Stimulated activated CD8-positive, alpha-beta memory T cell treated with anti-CD3 and anti-CD28 coated beads, Interleukin-15, amount 100 ng/mL, for 24 hours (primary cell): ENCODE data around the gene PTPRH.
"Not testable (repeated sequence)": the region's sequence is repeated elsewhere in the genome, so short reads cannot be mapped to it uniquely, and the experiment has no call there.

Experiments
- DNase-seq: peaks from one replicate; pipeline ENCODE4 v3.0.0-alpha.2; 2020; ENCODE audit warnings: low read depth

The PTPRH gene

GRCh38 chr19:55179606-55180484, 29.5 kb downstream of the PTPRH start, which contains the start of gene SYT5:
Gene SYT5 (minus strand): TSS chr19:55180289. CDS start chr19:55179041, 1,248 bp downstream.
- DNase-seq = peak; percentile 53

GRCh38 chr19:55178781-55179599, 30.3 kb downstream of the PTPRH start:
- DNase-seq = peak; percentile 82

GRCh38 chr19:55176076-55176475, 33.2 kb downstream of the PTPRH start:
- no peak for DNase-seq

GRCh38 chr19:55175117-55175867, 34.0 kb downstream of the PTPRH start:
- no peak for DNase-seq

- no peak for DNase-seq
These were observed 34.7 kb downstream of the PTPRH start for GRCh38 chr19:55174425-55175116.

- DNase-seq = no peak
These were observed 35.4 kb downstream of the PTPRH start for GRCh38 chr19:55173714-55174409.

- no peak for DNase-seq
These were observed 36.1 kb downstream of the PTPRH start for GRCh38 chr19:55173186-55173713.

GRCh38 chr19:55172741-55173140, 36.6 kb downstream of the PTPRH start:
- no peak for DNase-seq

- not testable (repeated sequence) for DNase-seq
These were observed 37.0 kb downstream of the PTPRH start for GRCh38 chr19:55172318-55172717.

- no peak for DNase-seq
These were observed 37.9 kb downstream of the PTPRH start for GRCh38 chr19:55171440-55171839.

GRCh38 chr19:55169136-55169535, 40.2 kb downstream of the PTPRH start:
- no peak for DNase-seq

GRCh38 chr19:55166530-55167268, 42.6 kb downstream of the PTPRH start, which contains the start of gene DNAAF3:
Gene DNAAF3 (minus strand): TSS chr19:55166613. CDS start chr19:55166413, 200 bp downstream.
- DNase-seq = peak; percentile 42

- no peak for DNase-seq
These were observed 43.3 kb downstream of the PTPRH start for GRCh38 chr19:55165952-55166529.

- DNase-seq = no peak
These were observed 47.6 kb downstream of the PTPRH start for GRCh38 chr19:55161571-55162322.

GRCh38 chr19:55160986-55161365, 48.3 kb downstream of the PTPRH start:
- no peak for DNase-seq

GRCh38 chr19:55160128-55160985, 48.9 kb downstream of the PTPRH start:
- peak; percentile 70 for DNase-seq

- DNase-seq = no peak
These were observed 50.2 kb downstream of the PTPRH start for GRCh38 chr19:55158848-55159749.
